MM.1S (cell line): ENCODE measurements around the gene PWWP3B.

ENCODE experiments used
- DNase-seq: peaks from one replicate; pipeline ENCODE4 v3.0.0-alpha.2; 2015
- H2AFZ ChIP-seq: fragments of 300-600 bp; sonication (generic); 2 replicates; pipeline ENCODE4 v1.6.0; 2016; ENCODE audit warnings: antibody characterized with exemption, low read length
- H3F3A ChIP-seq: fragments of 300-600 bp; sonication (generic); 2 replicates; pipeline ENCODE4 v1.6.1; 2016; ENCODE audit warnings: mild to moderate bottlenecking, antibody characterized with exemption, low read length, moderate library complexity, mixed read lengths; ENCODE audit not compliant: insufficient read depth
- H3K27ac ChIP-seq: fragments of 300-600 bp; sonication (generic); 2 replicates; pipeline ENCODE4 v1.5.1; 2016; ENCODE audit warnings: mild to moderate bottlenecking, low read length
- H3K27me3 ChIP-seq: fragments of 300-600 bp; sonication (generic); replicated peaks from 2 replicates; pipeline ENCODE4 v1.6.0; 2016; ENCODE audit warnings: low read length; ENCODE audit not compliant: insufficient read depth
- H3K36me3 ChIP-seq: fragments of 300-600 bp; sonication (generic); replicated peaks from 2 replicates; pipeline ENCODE4 v1.6.1; 2016; ENCODE audit warnings: mild to moderate bottlenecking, low read length, mixed read lengths; ENCODE audit not compliant: insufficient read depth
- H3K4me1 ChIP-seq: fragments of 300-600 bp; sonication (generic); 2 replicates; pipeline ENCODE4 v1.6.1; 2016; ENCODE audit warnings: low read length, mixed read lengths
- H3K4me2 ChIP-seq: fragments of 300-600 bp; sonication (generic); 2 replicates; pipeline ENCODE4 v1.6.0; 2016; ENCODE audit warnings: low read depth, low read length
- H3K4me3 ChIP-seq: fragments of 300-600 bp; sonication (generic); 2 replicates; pipeline ENCODE4 v1.5.1; 2016; ENCODE audit warnings: low read length, mixed read lengths
- H3K79me2 ChIP-seq: fragments of 300-600 bp; sonication (generic); 2 replicates; pipeline ENCODE4 v1.6.1; 2016; ENCODE audit warnings: mixed run types, low read length, mixed read lengths
- H3K9ac ChIP-seq: fragments of 300-600 bp; sonication (generic); 2 replicates; pipeline ENCODE4 v1.6.1; 2016; ENCODE audit warnings: low read length, mixed read lengths
- H3K9me2 ChIP-seq: fragments of 300-600 bp; sonication (generic); replicated peaks from 2 replicates; pipeline ENCODE4 v1.6.1; 2016; ENCODE audit warnings: mild to moderate bottlenecking, low read length, mixed read lengths; ENCODE audit not compliant: insufficient read depth
- H3K9me3 ChIP-seq: fragments of 300-600 bp; sonication (generic); replicated peaks from 2 replicates; pipeline ENCODE4 v1.6.1; 2016; ENCODE audit warnings: mild to moderate bottlenecking, low read length, mixed read lengths; ENCODE audit not compliant: insufficient read depth
- H4K20me1 ChIP-seq: fragments of 300-600 bp; sonication (generic); 2 replicates; pipeline ENCODE4 v1.6.1; 2016; ENCODE audit warnings: mild to moderate bottlenecking, low read length, moderate library complexity, mixed read lengths; ENCODE audit not compliant: insufficient read depth
- CTCF ChIP-seq: fragments of 300-600 bp; sonication (generic); IDR thresholded peaks from 2 replicates; pipeline ENCODE4 v1.5.1; 2016; ENCODE audit warnings: antibody characterized with exemption, low read length, mixed read lengths
- EZH2 ChIP-seq: fragments of 300-600 bp; sonication (generic); optimal IDR thresholded peaks from 2 replicates; pipeline ENCODE3; 2017; ENCODE audit warnings: low read depth, mild to moderate bottlenecking, antibody characterized with exemption, low read length, mixed read lengths
- EZH2phosphoT487 ChIP-seq: fragments of 300-600 bp; sonication (generic); IDR thresholded peaks from 2 replicates; pipeline ENCODE4 v1.6.1; 2018; ENCODE audit warnings: antibody characterized with exemption, low read length

The PWWP3B gene

GRCh38 chrX:106208154-106208553, 40.0 kb downstream of the PWWP3B start:
- no peak overlapping the region for H3K4me2 ChIP-seq
- no peak overlapping the region for H3K27ac ChIP-seq
- no peaks in the 10 kb centered on the region for H4K20me1 ChIP-seq
- no peak overlapping the region for H3K9ac ChIP-seq
- H2AFZ ChIP-seq = no peak overlapping the region
- no peaks in the 10 kb centered on the region for H3K36me3 ChIP-seq
- H3K4me1 ChIP-seq = no peaks in the 10 kb centered on the region
- no peaks in the 10 kb centered on the region for H3K9me3 ChIP-seq
- H3K4me3 ChIP-seq = no peak overlapping the region
- TF ChIP-seq EZH2phosphoT487 = no peak
- no peak for TF ChIP-seq CTCF
- TF ChIP-seq EZH2 = no peak
- no peaks in the 10 kb centered on the region for H3K27me3 ChIP-seq
- no peaks in the 10 kb centered on the region for H3F3A ChIP-seq
- DNase-seq = no peak
- no peaks in the 10 kb centered on the region for H3K9me2 ChIP-seq
- H3K79me2 ChIP-seq = no peaks in the 10 kb centered on the region
